GM19239 (cell line): ENCODE results near the gene SIDT1.
"Not testable (repeated sequence)": the region's sequence is repeated elsewhere in the genome, so short reads cannot be mapped to it uniquely, and the experiment has no call there.

ENCODE experiments used
- DNase-seq: peaks from one replicate; pipeline ENCODE4 v3.0.0; 2011; ENCODE audit warnings: low spot score; ENCODE audit not compliant: insufficient read length
- FAIRE-seq: peaks from 2 replicates; lab custom pipeline; 2011; peaks lifted over from hg19 to GRCh38; lab: Jason Lieb, UNC

SIDT1 gene

GRCh38 chr3:113629584-113630421 lies 97.4 kb downstream of the SIDT1 start:
- no peak for DNase-seq
- FAIRE-seq: no peak

GRCh38 chr3:113630956-113631542 lies 98.7 kb downstream of the SIDT1 start:
- DNase-seq (no peak), FAIRE-seq (peak; percentile 57)

DNA sequence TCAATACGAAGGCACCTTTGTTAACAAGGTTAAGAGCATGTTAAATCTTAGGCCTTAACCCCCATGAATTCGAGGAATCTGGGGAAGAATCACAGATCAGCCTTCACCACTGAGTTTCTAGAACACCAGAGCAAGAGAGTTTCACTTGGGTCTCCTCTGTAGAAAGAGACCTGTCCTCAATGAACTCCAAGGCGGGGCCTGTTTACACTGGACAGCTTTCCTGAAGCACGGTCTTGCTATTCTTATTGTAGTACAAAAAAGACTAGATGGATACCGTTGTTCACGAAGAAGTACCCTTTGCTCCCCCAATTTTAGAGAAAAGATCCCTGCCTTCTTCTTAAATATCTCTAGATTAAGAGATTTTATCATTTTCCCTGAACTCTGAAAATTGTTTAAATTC lies 99.2 kb downstream of the SIDT1 start:
- DNase-seq: no peak
- no peak for FAIRE-seq

GRCh38 chr3:113634782-113635474 lies 102.6 kb downstream of the SIDT1 start:
- FAIRE-seq (no peak), DNase-seq (no peak)

DNA sequence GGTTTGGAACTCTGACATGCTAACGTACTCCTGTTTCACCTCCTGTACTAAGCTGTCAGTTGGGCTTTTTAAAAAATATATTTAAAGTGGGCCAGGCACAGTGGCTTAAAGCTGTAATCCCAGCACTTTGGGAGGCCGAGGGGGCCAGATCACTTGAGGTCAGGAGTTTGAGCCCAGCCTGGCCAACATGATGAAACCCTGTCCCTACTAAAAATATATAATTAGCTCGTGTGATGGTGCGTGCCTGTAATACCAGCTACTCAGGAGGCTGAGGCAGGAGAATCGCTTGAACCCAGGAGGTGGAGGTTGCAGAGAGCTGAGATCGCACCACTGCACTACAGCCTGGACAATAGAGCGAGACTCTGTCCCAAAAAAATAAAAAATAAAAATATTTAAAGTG lies 103.7 kb downstream of the SIDT1 start:
- not testable (repeated sequence) for FAIRE-seq

GRCh38 chr3:113637756-113638155 lies 105.4 kb downstream of the SIDT1 start:
- FAIRE-seq (no peak), DNase-seq (no peak)

More for the DNA sequence above, 103.7 kb downstream of the SIDT1 start:
- DNase-seq: not testable (repeated sequence)

GRCh38 chr3:113638910-113639309 lies 106.6 kb downstream of the SIDT1 start:
- no peak for DNase-seq

GRCh38 chr3:113643583-113643982 lies 111.2 kb downstream of the SIDT1 start:
- DNase-seq: no peak
- FAIRE-seq: no peak

More at GRCh38 chr3:113638910-113639309, 106.6 kb downstream of the SIDT1 start:
- FAIRE-seq: no peak

GRCh38 chr3:113648524-113648923 lies 116.2 kb downstream of the SIDT1 start:
- no peak for FAIRE-seq

DNA sequence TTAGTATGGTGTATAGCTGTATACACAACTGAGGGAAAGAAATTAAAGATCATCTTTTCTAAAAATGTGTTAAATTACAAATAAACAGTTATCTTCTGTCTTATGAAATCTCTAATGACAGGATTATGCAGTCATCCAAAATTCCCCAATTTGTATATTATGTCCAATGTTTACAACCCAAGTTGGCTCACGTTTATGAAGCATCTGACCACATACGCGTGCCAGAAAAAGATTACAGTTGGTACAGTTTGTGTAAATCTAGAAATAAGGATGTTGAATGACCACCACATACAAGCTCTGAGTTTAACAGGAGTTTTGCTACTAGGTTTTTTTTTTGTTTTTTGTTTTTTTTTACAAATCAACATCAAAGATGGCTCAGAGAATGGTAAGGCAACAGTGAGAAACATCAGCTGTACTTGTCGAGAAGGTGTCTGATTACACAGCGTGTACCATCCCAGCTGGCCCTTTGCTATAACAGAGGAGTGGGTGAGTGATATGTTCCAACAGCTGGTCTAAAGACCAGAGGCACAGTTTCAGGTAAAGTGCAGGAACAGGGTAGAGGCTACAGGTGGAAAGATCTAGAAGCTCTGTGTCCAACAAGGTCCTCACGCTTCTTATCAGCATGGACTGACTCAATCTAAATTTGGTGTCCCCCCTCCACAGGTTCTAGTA lies 117.0 kb downstream of the SIDT1 start:
- DNase-seq: no peak
- no peak for FAIRE-seq

More at GRCh38 chr3:113648524-113648923, 116.2 kb downstream of the SIDT1 start:
- no peak for DNase-seq

DNA sequence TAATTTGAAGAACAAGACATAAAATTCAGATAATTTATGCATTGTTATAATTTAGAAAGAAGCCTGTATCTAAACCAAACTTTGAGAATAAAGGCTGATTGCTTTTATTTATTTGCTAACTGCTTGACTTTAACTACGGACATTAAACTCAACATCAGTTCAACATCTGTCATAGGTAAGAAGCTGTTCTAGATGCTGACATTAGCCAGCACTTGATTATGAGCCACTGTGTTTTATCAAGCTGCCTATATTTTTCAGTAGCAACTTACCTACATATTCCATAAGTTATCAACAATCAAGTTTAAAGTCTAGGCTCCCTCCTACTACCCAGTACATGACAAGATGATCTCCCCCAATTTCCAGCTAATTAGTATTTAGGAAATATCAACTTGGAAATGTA lies 122.0 kb downstream of the SIDT1 start:
- DNase-seq (no peak), FAIRE-seq (no peak)

DNA sequence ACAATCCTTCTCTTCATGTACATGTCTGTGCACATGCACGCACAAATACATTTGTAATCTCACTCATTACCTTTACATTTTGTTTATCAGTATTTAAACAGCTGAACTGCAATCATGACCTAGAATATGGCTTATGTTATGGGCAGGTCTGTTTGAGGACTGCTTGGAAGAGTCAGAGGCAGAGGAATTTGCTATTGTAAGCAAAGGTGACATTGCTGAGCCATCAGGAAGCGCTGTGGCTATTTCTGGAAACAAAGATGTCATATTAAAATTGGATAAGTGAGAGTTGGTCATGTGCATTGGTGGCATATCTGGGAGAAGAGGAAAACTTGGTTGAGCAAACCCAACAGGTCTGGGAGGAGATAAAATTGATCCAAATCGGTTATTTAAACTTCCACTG lies 122.5 kb downstream of the SIDT1 start:
- no peak for DNase-seq
- FAIRE-seq: no peak

- DNase-seq (no peak), FAIRE-seq (no peak)
Measured at GRCh38 chr3:113658107-113658506, 125.8 kb downstream of the SIDT1 start.

DNA sequence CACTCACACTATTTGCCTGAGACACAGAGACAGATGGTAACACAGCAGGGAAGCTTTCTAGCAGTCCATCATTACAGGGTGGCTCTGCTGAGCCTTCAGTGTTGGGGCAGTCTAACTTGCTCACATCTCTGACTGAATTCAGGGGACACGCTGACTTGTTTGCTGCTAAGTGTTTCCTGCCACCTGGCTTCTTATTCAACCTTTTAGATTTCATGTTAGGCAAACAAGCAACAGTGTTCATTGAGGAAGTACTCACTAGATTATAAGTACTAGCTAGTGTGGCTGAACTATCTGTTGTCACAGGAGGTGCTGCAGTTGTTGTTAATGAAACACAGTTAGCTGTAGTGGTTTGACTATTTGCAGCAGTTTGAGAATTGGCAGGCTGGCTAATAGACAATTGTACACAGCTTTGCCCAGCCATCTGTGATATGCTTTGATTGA lies 126.8 kb downstream of the SIDT1 start:
- FAIRE-seq: no peak

GRCh38 chr3:113659996-113660395 lies 127.6 kb downstream of the SIDT1 start:
- DNase-seq (no peak), FAIRE-seq (no peak)

More for the DNA sequence above, 126.8 kb downstream of the SIDT1 start:
- no peak for DNase-seq

- FAIRE-seq (no peak), DNase-seq (no peak)
Measured at GRCh38 chr3:113660458-113660857, 128.1 kb downstream of the SIDT1 start.

DNA sequence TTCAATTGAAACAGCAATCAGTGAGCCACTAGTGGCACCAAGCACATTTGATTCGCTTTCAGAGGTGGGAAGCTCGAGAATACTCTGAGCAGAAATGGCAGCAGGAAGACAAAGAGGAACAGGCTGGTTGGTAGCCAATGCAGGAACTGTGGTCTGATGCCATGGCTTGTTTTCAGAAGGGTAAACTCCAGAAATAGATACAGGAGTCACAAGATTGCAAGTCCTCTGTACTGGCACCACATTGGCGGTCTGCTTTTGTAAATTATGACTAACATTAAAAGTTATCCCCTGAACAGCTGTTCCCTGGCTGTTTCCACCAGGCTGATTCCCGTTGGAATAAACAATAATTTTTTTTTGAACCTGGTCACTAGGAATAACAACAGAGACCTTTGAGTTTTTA lies 128.5 kb downstream of the SIDT1 start:
- DNase-seq (no peak), FAIRE-seq (no peak)

DNA sequence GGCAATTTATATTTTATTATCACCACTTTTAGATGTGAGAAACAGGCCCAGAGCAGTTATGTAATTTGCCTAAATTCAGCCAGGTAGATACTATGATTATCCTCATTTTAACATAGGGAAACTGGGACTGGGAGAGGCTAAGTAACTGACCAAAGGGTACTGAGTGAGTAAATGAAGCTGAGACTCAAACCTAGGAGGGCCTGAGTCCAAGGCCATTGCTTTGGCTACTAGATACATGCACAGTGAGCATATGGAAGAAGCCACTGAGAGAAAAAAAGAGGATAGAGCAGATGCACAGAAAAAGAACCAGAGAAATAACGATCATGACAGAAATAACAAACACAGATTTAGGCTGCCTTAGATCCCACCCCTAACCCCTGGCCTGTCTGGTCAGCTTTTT lies 130.5 kb downstream of the SIDT1 start:
- no peak for DNase-seq
- no peak for FAIRE-seq

GRCh38 chr3:113663324-113663750 lies 131.0 kb downstream of the SIDT1 start:
- no peak for FAIRE-seq
- no peak for DNase-seq

DNA sequence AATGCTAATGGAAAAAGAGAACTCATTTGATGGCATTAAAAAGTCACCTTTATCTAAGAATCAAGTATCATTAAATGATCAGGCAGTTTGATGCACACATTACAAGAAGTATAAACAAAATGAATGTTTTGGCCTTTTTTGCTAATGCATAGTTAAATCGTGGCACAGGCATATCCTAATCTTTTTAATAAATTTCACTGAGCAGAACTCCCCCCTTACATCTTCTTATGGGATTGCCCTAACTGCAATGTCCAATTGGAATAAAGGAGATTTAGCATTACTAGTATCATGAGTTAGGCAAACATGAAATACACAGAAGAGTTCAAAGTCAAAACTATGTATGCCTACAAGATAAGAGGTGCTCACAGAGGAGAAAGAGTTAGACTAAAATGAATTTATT lies 131.4 kb downstream of the SIDT1 start:
- no peak for FAIRE-seq

More for the DNA sequence above, 131.4 kb downstream of the SIDT1 start:
- DNase-seq: no peak
